ENCODE results near the gene TMCC1. TPM values are rescaled to one million over a fixed set of nuclear protein-coding genes. Genes with fewer than 3 reads are reported as not detected.
A peak's percentile ranks its signal among the peaks of the same experiment; 100 is the strongest.
"Not testable (repeated sequence)": the region's sequence is repeated elsewhere in the genome, so short reads cannot be mapped to it uniquely, and the experiment has no call there.

TMCC1 gene
- total RNA-seq, 1 donor from 2014 or later, result 91.6 TPM

DNA sequence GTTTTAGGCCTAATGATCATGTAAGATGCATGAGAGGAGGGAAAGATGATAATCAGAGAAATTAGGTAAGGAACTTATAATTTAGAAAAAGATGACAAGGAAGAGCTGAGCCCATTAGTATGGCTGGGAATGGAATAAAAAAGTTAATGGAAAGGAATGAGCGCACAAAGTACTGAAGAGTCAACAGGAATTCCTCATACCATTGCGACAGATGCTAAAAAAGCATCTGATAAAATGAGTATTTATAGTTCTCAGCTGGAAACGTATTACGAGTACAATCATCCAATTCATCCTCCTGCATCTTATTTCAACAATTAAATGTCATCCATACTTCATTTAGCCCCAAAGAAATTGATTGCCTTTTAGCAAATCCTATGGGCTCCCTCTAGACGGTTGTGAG, 58.9 kb downstream of the TMCC1 start:
- no peak for DNase-seq

DNA sequence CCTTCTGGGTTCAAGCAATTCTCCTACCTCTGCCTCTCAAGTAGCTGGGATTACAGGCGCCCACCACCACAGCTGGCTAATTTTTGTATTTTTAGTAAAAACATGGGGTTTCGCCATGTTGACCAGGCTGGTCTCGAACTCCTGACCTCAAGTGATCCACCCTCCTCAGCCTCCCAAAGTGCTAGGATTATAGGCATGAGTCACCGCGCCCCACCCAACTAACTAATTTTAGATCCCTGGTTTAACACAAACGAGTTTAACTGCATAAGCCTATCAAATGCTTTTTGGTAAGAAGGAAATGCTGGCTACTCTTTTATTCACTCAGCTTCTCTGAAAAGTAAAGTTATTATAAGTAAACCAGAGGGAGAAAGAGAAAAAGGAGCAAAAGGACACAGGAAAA, 61.6 kb downstream of the TMCC1 start:
- DNase-seq, result not testable (repeated sequence)

DNA sequence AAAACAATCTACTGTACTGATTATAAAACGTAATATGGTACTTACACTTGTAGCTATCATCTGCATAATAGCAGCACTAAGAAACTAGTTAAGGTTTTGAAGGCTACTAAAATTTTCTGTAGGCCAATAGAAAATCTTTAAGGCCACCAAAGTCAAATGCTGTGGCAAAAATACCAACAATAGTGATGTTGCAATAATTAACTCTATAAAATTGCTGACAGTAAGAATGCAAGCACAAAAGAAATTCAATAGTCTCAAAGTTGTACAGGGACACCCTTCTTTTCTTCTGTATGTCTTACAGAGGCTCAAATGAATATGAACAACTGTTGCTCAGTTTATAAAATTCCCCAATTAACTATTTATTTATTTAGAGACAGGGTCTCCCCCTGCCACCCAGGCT, 62.0 kb downstream of the TMCC1 start:
- no peak for DNase-seq

DNA sequence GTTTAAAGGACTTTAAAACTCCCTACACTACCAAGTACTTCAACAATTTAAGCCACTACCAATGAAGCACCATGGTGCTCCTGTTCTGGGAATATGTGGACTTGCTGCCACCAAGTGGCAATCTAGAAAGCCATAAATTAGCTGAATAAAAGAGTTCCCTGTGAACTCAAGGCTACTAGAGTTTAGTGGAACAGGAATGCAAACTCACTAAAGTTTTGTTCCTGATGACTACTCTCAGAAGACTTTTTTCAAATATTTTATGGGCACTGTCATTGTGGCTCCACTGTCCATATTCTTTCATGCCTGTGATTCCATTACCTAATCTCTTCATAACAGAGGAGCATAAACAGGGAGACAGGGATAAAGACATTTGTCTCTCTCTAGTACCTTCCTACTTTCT, 63.9 kb downstream of the TMCC1 start:
- DNase-seq, result peak; percentile 23

DNA sequence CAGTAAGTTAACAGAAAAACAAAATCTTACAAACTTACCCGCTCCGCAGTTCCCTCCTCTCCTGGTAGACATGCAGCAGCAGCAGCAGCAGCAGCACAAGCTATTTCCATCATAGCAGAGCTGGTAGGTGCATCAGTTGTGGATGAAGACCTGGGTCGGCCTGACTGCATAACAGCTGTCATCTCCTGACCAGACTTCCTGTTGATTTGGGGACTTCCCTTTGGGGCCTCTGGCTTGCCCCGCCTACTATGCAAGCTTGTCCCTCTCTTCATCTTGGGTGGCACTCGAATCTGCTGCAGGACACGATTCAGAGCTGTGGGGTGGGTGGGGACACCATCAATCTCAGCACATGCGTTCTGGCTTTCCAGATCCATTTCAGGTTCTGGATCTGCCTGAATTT, 65.7 kb downstream of the TMCC1 start:
- DNase-seq, result no peak

DNA sequence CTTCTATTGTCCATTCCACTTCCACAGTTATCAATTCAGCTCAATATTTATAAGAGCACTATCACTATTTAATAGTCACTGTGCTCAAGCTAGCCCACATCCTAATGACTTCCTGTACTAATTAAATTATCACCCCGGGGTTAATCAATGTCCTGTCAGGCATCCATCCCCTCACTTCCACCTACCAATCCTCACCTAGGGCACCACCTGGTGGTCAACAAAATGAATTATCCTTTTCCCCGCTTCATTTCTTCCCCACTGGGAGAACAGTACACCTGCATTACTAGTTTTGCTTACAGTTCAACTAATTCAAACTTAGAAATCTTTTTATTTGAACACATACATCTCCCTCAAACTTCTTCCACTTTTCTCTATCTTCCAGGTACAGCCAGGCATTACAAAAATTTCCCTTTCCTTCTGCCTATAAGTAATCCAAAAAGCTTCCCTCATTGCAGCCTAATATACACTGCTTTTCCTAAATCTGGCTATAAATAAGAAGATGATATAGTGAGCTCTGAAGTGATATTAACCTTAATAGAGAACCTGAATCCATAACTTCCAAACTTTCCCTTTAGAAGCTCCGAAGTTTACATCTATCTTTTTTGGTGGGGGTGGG, 68.5 kb downstream of the TMCC1 start:
- DNase-seq, result no peak

DNA sequence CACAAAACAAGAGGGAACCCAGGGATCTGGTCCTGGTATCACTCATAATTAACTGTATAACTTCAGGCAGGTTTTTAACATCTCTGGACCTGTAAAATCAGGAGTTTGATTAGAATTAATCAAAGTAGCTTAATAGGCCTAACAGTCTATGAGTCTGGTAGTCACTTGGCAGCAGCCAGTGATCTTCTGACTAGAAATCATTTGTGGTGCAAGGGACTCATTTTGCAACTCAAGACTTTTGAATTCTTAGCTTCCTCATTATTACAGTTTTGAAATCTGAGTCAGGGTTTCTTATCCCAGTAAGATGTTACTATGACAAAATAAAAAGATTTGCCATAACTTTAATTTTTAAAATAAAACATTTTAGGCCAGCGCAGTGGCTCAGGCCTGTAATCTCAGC, 70.8 kb downstream of the TMCC1 start:
- DNase-seq, result no peak

DNA sequence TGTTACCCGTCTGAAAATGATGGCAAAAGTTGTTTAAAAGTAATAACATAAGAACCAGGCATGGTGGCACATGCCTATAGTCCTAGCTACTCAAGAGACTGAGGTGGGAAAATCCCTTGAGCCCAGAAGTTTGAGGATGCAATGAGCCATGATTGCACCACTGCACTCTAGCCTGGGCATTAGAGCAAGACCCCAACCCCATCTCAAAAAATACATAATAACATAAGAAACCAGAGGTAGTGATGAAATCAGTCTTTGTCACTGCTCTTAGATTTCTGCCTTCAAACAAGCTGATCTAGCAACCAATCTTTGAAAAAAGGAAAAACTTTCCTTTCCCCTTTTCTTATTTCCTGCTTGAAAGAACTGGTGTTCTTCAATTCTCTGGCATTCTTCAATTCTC, 71.3 kb downstream of the TMCC1 start:
- DNase-seq, result no peak

DNA sequence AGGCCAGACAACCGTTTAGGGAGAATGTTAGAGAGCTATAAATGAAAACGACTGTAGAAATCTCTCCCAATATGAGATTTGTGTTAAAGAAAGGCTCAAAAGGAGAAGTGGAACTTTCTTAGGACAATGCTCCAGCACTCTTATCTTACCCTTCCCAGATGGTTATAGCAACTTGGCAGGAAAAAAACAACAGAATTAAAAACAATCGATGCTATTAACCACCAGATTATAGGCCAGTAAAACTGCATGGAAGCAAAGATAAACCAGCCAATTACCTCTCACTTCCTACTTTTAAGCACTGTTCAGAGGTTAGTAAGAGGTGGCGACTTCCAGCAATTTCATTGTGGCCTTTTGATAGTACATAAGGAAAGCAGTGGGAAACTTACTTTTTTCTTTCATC, 72.9 kb downstream of the TMCC1 start:
- DNase-seq, result no peak

DNA sequence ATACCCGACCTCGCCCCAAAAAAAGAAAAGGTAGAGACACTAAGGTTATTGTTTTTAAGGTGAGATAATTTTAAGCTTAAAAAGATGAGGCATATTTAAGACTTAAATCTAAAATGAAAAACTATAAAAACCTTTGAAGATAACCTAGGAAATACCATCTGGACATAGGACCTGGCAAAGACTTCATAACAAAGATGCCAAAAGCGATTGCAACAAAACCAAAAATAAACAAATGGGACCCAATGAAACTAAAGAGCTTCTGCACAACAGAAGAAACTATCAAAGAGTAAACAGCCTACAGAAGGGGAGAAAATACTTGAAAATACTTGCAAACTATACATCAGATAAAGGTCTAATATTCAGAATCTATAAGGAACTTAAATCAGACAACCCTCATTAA, 80.9 kb downstream of the TMCC1 start:
- no peak for DNase-seq

DNA sequence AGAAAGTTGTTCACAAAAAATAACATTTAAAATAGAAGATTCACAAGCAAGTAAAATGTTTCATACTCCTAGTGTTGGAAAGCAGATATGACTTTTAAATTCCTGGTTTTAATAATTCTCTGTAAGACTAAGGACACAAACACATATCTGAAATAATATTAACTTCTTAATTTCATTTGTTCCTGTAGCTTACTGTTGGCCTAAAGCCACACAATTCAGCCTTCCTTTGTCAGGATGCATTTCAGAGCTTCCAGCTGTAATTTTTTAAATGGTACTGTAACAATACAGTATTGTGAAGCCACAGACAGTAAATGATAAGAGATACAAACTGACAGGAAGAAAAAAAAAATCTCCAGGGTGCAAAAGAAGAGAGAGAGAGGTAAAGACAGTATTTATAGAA, 84.2 kb downstream of the TMCC1 start:
- no peak for DNase-seq

DNA sequence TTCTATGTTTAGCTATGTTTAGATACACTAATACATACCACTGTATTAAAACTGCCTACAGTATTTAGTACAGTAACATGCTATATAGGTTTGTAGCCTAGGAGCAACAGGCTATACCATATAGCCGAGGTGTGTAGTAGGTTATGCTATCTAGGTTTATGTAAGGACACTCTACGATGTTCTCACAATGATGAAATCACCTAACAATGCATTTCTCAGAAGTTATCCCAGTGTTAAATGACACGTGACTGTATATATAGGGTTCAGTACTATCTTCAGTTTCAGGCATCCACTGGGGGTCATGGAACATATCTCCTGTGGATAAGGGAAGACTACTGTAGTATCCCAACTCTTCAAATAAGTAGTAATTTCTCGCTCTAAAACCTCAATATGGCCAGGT, 97.4 kb downstream of the TMCC1 start:
- DNase-seq, result no peak

DNA sequence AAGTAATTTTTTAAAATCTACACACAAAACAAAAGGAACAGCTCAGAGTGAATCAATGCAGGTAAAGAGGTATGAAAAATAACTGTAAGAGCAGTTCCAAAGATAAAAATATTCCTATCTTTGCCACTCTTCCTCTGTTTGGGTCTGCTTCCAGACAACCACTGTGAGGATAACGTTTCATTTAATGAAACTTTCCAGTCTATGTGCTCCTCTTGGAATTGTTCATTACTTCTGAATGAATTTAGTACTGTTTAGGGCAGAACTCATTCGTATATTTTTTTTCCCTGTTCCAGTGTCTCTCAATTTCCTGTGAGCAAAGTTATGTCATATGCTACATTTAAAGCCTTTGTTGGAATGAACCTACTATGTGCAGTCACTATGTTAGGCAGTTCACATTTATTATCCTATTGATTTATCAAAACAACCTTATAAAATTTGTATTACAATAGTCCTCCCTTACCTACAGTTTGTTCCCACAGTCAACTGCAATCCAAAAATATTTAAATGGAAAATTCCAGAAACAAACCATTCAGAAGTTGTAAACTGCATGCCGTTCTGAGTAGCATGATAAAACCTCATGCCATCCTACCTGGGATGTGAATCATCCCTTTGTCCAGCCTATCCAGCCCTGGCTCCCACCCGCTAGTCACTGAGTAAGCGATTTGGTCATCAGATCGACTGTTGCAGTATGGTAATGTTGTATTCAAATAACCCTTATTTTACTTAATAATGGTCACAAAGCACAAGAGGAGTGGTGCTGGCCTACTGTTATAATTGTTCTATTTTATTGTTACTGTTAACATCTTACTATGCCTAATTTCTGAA, 98.1 kb downstream of the TMCC1 start:
- DNase-seq, result no peak

DNA sequence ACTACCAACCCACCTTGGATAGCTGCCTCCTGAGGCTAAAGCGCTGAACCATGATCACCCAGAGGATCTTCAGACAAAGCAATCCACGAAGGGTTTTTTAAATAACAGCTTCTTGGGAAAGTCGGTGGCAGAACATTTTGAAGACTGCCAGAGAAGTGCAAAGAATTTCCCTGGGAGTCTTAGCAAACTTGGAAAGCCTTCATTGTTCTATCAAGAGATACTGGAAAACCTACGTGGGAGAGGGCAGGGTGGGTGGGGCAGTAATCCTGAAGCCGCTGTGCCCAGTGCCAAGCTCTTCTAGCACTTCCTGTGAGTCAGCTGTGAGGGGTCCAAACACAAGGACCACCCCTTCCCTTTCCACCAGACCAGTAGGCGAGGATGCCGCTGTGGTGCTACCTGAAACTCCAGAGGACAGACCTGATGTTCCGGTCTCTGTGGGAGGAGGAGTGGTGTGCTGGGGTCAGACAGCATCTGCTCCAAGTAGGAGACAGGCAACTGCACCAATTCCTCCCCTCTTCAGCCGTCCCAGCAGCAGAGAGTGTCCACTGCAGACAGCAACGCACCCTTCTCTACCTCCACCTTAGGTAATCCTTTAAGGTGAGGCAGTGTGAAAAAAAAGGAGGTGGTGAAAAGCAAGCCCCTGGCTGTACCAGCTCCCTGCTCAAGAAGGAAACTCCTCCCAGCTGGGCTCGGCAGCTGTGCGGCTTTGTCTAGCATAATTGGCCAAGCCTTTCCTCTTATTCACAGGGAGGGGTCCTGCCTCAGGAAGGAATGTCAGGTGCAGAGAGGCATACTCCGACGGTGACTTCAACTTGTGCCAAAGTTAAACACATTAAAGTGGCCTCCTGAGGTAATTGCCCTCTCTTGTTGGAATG, 99.0 kb downstream of the TMCC1 start:
- DNase-seq, result no peak

DNA sequence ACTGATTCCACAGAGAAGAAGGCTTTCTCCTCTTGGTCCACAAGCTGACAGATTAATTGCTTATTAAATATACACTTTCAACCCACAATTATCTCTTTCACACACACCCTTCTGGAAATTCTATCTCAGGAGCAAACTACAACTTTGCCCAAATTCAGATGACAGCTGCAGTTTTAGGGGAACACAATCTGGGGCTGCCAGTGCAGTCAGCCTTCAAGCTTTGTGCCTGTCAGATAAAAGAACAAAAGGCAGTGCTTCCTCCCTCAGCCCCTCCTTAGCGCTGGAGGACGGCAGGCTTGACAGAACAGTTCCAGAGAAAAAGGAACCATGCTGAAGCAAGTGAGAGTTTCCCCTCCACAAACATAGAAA, 99.6 kb downstream of the TMCC1 start:
- no peak for DNase-seq

DNA sequence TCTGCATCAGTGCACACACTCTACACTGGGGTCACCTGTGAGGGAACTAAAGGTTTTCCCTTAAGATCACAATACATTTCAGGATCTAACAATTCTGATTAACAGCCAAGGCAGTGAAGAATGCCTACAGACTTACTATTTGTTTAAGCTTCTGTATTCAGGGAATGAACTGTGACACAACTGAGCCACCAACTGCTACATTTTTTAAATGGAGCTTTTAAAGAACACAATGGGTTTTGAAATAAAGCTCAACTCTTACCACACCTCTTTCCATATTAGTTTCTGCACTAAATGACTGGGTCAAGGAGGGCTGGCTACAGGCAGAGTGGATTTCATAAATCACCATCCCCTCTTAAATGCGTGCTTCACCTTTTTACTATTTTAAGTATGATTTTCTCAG, 100.2 kb downstream of the TMCC1 start:
- no peak for DNase-seq

DNA sequence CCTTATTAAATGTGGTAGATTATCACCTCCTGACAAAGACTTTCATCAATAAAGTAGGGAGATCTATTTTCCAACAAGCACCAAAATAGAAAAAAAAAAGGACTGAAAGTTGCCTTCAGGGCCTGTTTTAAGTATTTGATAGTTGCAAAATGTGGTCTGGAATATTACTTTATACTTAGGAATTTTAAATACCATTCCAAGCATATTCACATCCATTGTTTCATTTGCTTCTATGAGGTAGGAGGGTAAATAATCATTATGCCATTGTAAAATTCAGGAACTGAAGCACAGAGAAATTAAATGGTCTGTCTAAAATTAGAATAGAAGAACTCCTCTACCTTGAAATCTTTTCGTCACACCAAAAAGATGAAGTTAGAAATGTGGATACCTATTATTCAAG, 110.0 kb downstream of the TMCC1 start:
- no peak for DNase-seq

DNA sequence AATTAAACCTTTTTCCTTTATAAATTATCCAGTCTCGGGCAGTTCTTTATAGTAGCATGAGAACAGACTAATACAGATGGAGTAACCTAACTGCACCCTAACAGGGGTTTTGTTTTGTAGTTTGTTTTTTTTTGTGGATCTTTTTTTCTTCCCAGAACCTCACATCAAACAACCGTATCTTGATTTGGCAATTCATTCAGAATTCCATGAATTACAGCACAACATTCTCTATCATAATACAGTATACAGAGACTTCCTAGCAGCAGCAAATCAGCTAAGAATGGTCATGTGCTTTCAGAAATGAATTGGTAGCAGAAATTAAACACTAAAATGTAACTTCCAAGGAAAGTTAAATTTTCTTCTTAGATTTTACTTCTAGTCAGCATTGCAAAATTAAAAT, 114.6 kb downstream of the TMCC1 start:
- no peak for DNase-seq

DNA sequence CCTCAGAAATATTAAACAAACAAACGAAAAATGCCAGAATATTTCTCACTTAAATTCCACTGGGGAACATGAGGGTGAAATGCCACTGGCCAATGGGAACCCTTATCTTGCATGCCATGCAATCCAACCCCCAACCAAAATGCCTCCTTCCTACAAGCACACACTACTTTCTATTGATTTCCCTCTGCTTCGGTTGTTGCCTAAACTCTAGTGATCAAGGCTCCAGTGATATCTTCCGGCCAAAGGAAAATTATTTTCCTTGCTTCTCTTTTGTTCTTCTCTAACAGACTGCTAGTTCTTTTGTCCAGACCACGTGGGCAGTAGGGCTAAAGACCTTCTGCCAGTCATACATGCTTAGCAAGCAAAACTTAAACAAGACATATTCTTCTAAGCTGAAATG, 115.7 kb downstream of the TMCC1 start:
- no peak for DNase-seq

DNA sequence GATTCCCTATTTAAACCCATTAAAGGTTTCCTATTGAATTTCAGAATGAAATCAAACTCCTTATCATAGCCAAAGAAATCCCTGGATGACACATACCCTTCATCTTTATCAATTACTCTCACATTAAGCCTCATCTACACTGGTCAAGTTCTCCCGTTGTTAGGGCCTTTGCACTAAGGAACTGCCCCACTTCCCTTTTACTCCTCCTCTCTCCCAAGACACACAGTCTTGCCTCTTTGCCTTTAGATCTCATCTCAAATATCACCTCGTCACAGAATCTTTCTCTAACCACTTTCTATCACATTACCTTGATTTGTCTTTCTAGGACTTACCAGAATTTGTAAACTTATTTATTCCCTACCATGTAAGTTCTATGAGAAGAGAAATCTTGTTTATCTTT, 117.6 kb downstream of the TMCC1 start:
- DNase-seq, result no peak

DNA sequence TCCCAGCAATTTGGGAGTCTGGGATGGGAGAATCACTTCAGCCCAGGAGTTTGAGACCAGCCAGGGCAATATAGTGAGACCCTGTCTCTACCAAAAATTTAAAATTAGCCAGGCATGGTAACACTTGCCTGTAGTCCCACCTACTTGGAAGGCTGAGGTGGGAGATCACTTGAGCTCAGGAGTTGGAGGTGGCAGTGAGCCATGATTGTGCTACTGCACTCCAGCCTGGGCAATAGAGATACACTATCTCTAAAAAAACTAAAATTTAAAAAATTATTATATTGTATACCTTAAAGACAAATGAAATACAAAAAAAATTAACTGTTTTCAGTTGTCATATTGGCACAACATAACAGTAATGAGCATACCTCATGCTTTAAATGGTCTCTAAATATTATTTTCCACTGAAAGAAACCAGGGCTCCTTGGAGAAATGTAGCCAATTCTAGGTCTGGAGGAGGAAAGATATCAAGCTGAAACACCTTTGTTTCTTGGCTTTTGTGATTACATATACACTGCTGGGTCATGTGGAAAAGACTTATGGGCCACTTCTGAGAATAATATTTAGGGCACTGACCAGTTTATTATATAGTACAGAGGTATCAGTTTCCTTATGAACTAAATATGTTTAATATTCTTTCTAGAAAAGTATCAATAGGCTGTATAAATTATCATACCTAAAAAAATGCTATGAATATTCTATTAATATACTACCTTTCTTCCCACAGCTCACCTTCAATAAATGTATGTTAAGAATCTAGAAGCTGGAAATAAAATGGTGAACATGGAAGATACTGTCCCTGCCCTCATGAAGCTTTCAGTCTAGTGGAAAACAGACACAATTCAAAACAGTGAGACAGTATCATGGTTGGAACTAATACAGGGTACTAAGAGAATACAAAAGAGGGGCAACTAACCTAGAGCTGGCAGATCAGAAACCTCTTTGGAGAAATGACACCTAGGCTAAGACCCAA, 119.5 kb downstream of the TMCC1 start:
- no peak for DNase-seq

DNA sequence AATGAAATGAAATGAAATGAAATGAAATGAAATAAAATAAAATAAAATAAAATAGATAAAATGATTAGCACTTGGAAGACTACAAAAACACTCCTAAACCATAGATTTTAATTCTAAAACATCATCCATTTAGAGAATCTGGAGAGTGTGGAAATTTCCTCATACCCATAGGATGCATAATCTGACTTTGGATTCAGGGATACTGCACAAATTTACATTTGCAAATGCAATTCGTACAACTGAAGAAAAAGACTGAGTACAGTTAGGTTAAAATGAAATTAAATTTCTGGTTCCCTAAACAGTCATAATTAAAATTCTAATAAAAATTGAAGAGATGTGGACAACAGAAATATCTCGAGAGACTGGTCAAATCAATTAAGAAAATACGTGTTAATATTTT, 122.9 kb downstream of the TMCC1 start:
- DNase-seq, result no peak

Data from occipital lobe (tissue), 2 donors.